Stimulated activated CD4-positive, alpha-beta T cell treated with anti-CD3 and anti-CD28 coated beads, TNF-alpha, amount 100 ng/mL, for 24 hours (primary cell): ENCODE measurements around the gene TIMM21.

Experiments used
- DNase-seq, 3 experiments: peaks; one replicate each; pipeline ENCODE4 v3.0.0-alpha.2; 2020; ENCODE audit warnings: low read depth in 3 of 3

Gene TIMM21

GRCh38 chr18:74147491-74147778, 888 bp upstream of the TIMM21 start:
- DNase-seq: no peak

DNA sequence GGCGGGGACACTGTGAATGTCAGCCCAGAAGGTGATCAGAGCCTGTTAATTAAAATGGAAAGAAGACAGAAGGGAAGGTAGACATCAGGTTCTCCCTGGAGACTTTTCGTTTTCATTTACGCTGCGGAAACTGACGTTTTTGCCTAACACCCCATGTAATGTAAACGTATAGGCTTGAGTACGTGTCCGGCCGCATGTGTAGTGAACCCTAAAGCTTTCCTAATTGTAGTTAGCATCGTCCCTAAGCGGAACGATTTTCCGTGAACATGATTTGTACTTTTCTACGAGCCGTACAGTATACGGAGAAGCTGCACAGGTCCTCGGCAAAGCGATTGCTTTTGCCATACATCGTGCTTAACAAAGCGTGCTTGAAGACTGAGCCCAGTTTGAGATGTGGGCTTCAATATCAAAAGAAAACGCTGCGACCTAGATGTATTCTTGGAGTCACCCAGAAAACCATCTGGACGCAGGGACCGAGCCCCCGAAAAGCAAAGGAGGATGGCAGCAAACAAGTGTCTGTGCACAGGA, 284 bp downstream of the TIMM21 start:
- no peak for DNase-seq

- no peak for DNase-seq
These were observed 1.6 kb downstream of the TIMM21 start for GRCh38 chr18:74149878-74150277.

DNA sequence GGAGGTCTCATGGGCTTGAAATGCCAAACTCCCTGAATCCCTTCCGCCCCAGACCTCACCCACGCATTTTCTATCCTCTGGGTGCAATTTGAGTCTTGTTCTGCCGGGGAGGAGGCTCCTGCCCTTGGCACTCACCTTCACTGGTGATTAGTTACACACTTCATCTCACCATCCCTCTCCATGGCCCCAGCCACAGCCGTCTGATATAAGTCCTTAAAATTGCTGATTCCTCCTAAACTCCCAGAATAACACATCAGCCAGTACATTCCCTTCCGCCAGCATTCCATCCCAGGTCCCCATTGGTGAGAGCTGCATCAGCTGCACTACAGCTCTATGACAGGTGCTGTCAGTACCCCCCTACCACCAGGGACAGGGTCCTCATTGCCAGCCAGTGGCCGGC, 3.9 kb downstream of the TIMM21 start:
- DNase-seq: no peak

DNA sequence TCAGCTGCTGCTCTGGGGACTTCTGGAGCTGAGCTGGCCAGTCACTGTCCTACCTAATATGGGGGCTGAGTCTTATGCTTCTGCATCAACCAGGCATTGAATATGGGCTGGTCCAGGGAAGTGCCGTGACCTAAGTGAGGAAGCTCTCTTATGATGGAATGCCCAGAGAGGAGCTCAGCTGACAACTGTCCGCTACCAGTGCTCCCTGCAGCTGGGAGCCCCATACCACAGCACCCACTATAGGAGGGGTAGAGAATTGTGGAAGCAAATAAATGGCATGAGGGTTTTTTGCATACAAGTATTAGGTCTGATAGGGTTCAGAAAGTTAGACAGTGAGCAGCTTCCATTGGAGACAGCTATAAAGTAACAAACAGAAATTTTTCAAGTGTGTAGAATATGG, 4.5 kb downstream of the TIMM21 start:
- DNase-seq: no peak

GRCh38 chr18:74153377-74153776, 5.1 kb downstream of the TIMM21 start:
- DNase-seq: no peak

DNA sequence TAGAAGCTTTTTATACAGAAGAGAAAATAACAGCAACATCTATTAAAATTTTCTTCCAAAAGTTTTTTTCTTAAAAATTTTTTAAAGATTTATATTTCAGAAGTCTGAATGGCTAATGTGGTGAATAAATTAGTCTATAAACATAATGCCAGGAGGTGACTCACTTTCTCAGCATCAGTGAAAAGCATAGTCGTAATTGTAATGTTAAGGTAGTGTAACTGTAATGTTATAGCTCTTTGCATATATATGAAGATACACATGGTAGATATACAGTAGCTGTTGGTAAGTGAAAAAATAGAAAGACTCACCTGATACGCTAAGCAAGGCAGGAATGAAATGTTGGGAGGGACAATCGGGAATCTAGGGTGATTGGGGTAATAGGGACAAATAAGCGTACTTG, 5.5 kb downstream of the TIMM21 start:
- no peak for DNase-seq

- no peak for DNase-seq
These were observed 6.4 kb downstream of the TIMM21 start for GRCh38 chr18:74154716-74155115.

DNA sequence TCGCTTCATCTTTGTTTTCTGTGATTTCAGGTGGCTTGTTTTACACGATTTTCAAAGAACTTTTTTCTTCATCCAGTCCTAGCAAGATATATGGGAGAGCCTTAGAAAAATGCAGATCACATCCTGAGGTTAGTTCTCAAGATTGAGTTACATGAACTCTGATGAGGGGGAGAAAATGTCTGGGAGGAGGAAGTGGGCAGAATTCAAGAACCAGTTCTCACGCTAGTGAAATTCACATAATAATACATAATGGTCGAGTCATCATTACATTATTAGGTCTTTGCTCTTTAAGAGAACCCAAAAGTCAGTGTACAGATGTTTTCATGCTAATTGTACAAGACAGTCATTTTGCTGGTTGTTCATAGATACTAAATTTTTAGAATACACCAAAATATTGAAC, 7.0 kb downstream of the TIMM21 start:
- no peak for DNase-seq

DNA sequence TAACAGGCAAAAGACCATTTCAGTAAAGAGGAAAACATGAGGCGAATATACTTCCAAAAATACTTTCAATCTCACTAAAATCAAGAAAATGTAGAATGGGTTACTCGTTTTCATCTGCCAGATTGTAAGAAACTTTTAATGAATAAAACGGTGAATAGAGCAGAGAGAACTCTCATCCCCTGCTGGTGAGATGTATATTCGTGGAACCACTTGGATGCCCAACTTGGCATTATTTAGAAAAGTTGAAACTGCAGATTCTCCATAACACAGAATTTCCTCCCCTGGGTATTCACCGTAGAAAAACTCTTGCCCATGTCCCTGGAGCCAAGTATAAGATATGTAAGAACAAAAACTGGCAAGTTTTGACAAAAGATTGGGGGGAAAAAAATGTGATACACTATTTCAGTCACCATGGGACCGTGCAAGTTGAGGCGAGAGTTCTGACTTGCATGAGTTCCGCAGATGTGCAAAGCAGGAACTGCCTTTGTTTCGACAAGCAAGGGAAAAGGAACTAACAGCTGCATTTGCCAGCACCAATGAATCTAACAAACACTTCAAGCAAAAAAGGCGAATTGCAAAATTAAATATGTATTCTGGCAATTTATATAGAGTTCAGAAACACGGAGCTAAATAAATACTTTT, 14.8 kb downstream of the TIMM21 start:
- no peak for DNase-seq

GRCh38 chr18:74166386-74166785, 18.1 kb downstream of the TIMM21 start:
- DNase-seq: no peak

- DNase-seq: no peak
These were observed 23.7 kb downstream of the TIMM21 start for GRCh38 chr18:74171910-74172606.

GRCh38 chr18:74172697-74173433, 24.5 kb downstream of the TIMM21 start:
- DNase-seq: no peak

DNA sequence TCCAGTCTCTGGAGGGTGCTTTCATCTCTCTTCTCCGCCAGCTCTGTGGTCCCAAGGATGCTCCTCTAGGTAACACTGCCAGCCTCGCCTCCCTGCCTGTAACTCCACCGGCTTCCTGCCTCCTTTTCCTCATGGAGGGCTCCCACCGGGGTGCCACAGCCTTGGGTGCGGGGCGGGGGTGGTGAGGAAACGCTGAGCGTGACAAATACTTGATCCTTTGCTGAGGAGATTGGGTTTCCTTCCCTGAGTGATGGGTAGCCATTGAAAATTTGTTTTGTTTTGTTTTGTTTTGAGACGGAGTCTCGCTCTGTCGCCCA, 25.1 kb downstream of the TIMM21 start:
- no peak for DNase-seq

DNA sequence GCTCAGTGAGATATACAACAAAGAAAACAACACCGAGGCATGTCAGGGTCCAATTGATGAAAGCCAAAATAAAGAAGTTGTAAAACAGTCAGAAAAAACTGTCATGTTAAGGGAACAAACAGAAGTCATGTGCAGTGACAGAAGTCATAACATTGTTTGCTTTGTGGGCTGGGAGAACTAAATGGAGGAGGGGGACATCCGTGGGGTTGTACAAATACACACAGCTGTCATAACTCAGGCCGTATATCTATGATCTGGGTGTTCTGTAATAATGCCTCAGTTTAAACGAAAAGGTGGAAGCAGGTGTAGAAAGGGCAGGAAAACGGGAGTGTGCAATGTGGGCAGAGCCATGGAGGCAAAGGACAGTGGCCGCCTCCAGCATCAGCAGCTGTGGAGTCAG, 27.3 kb downstream of the TIMM21 start:
- no peak for DNase-seq

DNA sequence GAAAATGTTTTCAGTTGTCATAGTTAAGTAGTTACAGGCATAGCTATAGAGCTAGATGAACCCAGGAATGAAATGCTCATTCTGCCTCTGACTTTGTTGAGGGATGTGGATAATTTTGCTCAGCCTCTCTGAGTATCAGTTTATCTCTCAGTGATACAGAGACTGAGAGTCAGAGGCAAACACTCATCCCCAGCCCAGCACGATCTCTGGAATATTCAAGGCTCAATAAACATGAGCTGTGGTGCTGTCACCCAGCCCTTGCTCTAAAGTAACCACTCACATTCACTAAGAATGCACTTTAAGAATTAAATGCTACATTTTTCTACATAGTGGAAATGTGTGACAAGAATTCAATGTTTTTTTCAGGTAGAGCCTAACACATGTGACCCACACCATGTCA, 30.6 kb downstream of the TIMM21 start:
- no peak for DNase-seq

GRCh38 chr18:74179623-74180199, 31.4 kb downstream of the TIMM21 start:
- DNase-seq: no peak

- no peak for DNase-seq
These were observed 34.0 kb downstream of the TIMM21 start for GRCh38 chr18:74182335-74182734.

DNA sequence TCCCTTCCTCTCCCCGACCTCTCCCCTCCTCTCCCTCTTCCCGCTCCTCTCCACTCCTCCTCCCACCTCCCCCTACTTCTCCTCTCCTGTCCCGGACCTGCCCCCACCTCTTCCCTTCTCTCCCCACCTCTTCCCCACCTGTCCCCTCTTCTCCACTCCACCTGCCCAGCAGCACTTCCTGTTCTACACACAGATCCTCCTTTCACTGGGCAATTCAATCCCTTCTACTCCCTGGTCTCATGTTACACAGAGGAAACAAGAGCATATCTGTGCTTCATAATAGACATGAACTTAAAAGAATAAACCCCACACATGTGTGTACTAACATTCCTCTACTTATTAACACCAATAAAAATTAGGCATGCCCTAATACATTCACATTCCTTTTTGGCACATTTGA, 34.8 kb downstream of the TIMM21 start:
- DNase-seq: no peak

- DNase-seq: no peak
These were observed 36.6 kb downstream of the TIMM21 start for GRCh38 chr18:74184875-74185274.

GRCh38 chr18:74185860-74186259, 37.5 kb downstream of the TIMM21 start:
- DNase-seq: no peak

- DNase-seq: no peak
These were observed 38.3 kb downstream of the TIMM21 start for GRCh38 chr18:74186661-74187060.

GRCh38 chr18:74190086-74190485, 41.8 kb downstream of the TIMM21 start:
- no peak for DNase-seq
